NCI-H748 treated with DMSO at 0.1 percent for 48 hours (cell line): ENCODE results near the gene BRMS1L.

Source experiments
- DNase-seq: peaks from one replicate; lab custom pipeline; 2025; lab: John Stamatoyannopoulos, UW

Gene BRMS1L

DNA sequence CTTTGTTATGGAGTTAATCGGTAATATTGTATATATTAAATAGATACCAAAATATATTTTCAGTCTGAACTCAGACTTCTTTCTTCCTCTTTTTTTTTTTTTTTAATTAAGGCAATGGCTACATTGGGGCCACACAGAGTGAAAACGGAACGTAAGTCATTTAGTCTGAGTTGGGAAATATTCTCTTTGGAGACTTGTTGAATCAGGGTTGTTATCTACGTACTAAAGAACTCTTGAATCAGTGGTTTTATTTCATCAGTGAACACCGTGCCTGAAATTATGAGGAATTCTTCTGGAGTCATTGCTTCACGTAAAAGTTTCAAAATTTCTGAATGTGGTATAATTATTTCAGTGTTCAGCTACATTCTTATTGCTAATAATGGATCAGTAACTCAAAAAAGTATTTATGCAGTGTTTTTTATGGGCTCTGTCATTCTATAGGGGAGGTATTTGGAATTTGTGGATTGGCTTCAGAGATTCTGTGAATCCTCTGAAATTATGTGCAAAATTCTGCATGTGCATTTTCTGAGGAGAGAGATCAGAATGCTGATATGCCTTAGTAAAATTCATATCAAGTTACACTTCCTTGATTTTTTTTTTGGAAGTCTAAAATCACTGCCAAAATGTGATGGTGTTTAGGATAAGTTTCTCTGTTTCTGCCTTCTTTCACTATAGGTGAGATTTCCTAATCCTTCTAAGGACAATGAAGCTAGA lies 39.6 kb downstream of the BRMS1L start:
- no peak for DNase-seq

GRCh38 chr14:35866595-35867279 lies 40.6 kb downstream of the BRMS1L start:
- no peak for DNase-seq

DNA sequence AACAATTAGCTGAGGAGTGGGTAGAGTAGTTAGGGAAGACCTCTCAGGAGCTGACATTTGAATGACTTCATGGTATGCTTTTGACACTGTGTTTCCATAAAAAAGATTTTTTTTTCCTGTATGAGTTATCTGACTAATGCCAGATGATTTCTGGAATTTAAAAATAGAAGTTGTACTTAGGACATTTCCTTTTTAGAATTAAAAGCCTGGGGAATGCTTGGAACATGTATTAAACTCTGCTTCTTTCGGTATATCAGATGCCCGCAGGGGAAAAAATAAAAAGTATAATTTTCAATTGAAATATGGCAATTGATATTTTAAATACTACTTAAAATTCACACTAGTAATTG lies 41.1 kb downstream of the BRMS1L start:
- DNase-seq = no peak

DNA sequence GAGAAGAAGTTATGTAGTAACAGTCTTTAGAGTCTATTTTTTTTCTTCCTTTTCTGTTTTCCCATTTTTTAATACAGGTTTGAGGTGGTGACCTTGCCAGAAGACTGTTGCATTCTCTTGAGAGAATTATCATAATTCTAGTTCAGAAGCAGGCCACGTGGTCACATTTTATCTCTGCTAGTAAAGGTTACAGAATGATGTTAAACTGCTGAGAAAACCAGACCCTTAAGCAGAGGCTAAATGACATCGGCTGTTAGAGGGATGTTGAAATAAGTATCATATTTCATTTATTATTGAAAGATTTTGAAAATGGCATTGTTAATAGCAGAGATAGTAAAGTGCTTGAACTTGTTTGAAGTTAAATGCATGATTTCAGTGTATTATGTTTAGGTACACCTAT lies 49.2 kb downstream of the BRMS1L start:
- no peak for DNase-seq

DNA sequence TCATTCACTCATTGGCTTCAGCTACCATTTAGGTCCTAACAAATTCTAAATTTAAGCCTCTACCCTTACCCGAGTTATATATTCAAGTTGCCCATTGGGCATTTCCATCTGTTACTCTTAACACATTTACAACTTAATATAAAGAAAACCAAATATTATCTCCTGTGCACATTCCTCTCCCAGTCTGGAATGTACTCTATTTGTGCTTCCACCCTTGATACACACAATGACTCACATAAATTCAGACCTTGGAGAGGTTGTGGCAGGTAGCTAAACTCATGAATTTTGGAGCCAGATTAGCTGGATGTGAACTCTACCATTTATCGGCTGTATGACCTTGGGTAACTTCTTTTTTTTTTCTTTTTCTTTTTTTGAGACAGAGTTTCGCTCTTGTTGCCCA lies 51.1 kb downstream of the BRMS1L start:
- DNase-seq = no peak

GRCh38 chr14:35878272-35879150 lies 52.4 kb downstream of the BRMS1L start:
- DNase-seq = no peak

DNA sequence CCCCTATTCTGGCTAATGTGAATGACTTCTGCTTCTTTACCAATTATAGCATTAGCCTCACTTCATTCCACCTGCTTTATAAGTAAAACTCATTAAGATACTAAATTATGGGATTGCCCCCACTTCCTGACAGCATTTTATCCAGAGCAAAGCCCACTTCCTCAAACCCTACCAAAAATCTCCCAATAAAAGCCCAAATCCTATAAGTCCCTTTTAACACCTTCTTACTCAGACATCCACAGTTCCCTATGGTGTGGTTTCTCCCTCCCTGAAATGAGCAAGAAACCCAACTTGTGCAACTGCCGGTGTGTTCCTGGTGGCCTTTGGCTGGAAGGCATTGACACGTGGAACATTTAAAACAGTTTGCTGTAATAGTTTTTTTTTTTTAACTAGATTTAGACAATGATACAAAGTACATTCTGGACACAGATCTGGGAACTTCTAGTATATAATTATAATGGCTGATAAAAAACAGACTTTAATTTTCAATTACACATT lies 53.1 kb downstream of the BRMS1L start:
- DNase-seq = no peak

GRCh38 chr14:35879654-35880249 lies 53.6 kb downstream of the BRMS1L start:
- DNase-seq = peak; percentile 20

DNA sequence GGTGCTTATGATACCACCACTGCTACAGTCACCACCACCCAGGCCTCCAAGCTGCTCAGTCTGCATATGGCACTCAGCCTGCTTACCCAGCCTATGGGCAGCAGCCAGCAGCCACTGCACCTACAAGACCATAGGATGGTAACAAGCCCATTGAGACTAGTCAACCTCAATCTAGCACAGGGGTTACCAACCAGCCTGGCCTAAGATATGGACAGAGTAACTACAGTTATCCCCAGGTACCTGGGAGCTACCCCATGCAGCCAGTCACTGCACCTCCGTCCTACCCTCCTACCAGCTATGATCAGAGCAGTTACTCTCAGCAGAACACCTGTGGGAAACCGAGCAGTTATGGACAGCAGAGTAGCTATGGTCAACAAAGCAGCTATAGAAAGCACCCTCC lies 55.1 kb downstream of the BRMS1L start:
- no peak for DNase-seq

- peak; percentile 60 for DNase-seq
Measured at GRCh38 chr14:35883677-35884293, 57.6 kb downstream of the BRMS1L start.

GRCh38 chr14:35890308-35890707 lies 64.2 kb downstream of the BRMS1L start:
- DNase-seq = no peak

GRCh38 chr14:35895256-35895655 lies 69.1 kb downstream of the BRMS1L start:
- no peak for DNase-seq

DNA sequence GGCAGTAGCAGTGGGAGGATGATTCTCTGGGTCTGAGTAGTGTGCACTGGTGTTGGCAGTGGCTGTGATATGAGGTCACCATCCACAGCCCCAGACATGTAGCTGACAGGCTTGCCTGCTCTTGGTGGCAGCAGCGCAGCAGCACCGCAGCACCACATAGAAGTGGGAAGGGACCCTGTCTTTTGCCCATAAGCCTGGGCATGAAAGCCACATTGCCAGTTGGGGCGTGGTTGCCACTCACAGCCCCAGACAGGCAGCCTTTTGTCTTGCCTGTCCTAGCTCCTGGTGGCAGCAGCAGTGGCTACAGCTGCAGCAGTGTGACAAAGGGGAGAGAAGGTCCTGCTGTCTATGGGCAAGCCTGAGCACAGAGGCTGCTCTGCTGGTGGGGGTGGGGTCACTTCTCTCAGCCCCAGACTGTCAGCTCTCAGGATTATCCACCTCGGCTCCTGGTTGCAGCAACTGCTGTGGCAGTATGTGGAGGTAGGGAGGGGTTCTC lies 71.5 kb downstream of the BRMS1L start:
- no peak for DNase-seq

GRCh38 chr14:35898217-35898775 lies 72.2 kb downstream of the BRMS1L start:
- DNase-seq = no peak

DNA sequence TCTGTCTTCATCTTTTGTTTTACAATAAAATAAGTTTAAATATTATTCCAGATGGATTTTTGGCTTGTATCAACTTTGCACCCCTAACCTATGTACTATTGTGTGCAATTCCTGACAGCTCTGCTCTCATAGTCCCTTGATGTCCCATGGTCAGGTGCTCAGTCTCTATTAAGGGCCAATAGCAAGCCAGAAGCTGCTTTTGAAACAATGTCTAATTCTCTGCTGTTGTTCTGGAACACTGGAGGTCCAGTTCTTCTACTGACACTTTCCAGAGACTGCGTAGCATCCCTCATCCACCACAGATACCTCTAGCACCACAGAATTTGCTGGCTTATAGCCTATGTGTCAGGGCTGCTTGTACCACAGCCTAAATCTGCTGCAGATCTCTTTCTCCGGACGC lies 74.6 kb downstream of the BRMS1L start:
- no peak for DNase-seq

GRCh38 chr14:35909665-35910064 lies 83.5 kb downstream of the BRMS1L start:
- no peak for DNase-seq

DNA sequence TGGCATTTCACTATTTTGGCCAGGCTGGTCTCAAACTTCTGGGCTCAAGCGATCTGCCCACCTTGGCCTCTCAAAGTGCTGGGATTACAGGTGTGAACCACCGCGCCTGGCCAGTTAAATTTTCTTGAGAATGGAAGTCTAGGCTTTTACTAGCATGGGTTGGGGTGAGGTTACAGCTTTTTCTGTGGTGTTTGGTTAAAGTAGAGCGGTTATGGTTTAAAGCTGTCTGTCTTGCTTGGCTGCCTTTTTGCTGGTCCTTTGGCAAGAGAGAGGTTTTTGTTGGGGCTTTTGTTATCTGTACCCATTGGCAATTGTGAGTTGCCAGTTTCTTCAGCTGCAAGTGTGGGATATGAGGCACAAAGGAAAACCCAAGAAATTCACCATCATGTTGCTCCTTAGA lies 84.1 kb downstream of the BRMS1L start:
- no peak for DNase-seq

GRCh38 chr14:35911097-35911496 lies 85.0 kb downstream of the BRMS1L start:
- DNase-seq = no peak

- no peak for DNase-seq
Measured at GRCh38 chr14:35915185-35915584, 89.0 kb downstream of the BRMS1L start.

DNA sequence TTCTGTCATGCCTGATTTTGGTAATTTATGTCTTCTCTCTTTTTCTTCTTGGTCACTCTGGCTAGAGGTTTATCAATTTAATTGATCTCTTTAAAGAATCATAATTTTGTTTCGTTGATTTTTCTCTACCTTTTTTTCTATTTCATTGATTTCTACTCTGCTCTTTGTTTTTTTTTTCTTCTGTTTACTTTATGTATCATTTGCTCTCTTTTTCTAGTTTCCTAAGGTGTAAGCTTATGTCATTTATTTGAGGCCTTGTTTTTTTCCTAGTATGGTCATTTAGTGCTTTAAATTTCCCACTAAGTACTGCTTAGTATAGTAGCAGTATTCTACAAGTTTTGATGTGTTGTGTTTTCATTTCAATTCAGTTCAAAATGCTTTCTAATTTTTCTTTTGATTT lies 89.6 kb downstream of the BRMS1L start:
- no peak for DNase-seq
